H9 (cell line): Measurements from ENCODE around the gene AANAT. TPM values are rescaled to one million over a fixed set of nuclear protein-coding genes. Genes with fewer than 3 reads are reported as not detected.

Source experiments
- DNase-seq: peaks from one replicate; pipeline ENCODE4 v3.0.0-alpha.2; 2017
- H2AFZ ChIP-seq: one replicate; pipeline ENCODE4 v1.6.1; 2013; ENCODE audit warnings: mild to moderate bottlenecking, low read length, control low read depth, moderate library complexity
- H2AK5ac ChIP-seq: 2 replicates; pipeline ENCODE4 v1.6.1; 2013; ENCODE audit warnings: low read length, control low read depth, mixed read lengths; ENCODE audit not compliant: insufficient read length
- H2BK120ac ChIP-seq: one replicate; pipeline ENCODE4 v1.6.1; 2013; ENCODE audit warnings: low read depth, mild to moderate bottlenecking, low read length, control low read depth, inconsistent platforms; ENCODE audit not compliant: poor library complexity, severe bottlenecking
- H2BK12ac ChIP-seq: 2 replicates; pipeline ENCODE4 v1.6.1; 2013; ENCODE audit warnings: low read length, control low read depth, mixed read lengths, low read depth; ENCODE audit not compliant: insufficient read length
- H2BK15ac ChIP-seq: 2 replicates; pipeline ENCODE4 v1.6.1; 2013; ENCODE audit warnings: low read depth, low read length, control low read depth
- H2BK20ac ChIP-seq: one replicate; pipeline ENCODE4 v1.6.1; 2013; ENCODE audit warnings: low read depth, mild to moderate bottlenecking, low read length, control low read depth, inconsistent platforms; ENCODE audit not compliant: poor library complexity, severe bottlenecking
- H2BK5ac ChIP-seq: 2 replicates; pipeline ENCODE4 v1.6.1; 2013; ENCODE audit warnings: low read length, control low read depth, mixed read lengths; ENCODE audit not compliant: insufficient read length
- H3K14ac ChIP-seq: 2 replicates; pipeline ENCODE4 v1.6.1; 2013; ENCODE audit warnings: low read length, control low read depth; ENCODE audit not compliant: insufficient read depth
- H3K18ac ChIP-seq: 2 replicates; pipeline ENCODE4 v1.6.1; 2013; ENCODE audit warnings: low read depth, mild to moderate bottlenecking, mixed read lengths, low read length, control low read depth; ENCODE audit not compliant: insufficient read length
- H3K23ac ChIP-seq: 2 replicates; pipeline ENCODE4 v1.6.1; 2013; ENCODE audit warnings: low read length, control low read depth, mixed read lengths, low read depth; ENCODE audit not compliant: insufficient read length
- H3K23me2 ChIP-seq: 2 replicates; pipeline ENCODE4 v1.6.1; 2013; ENCODE audit warnings: low read depth, mild to moderate bottlenecking, mixed read lengths, low read length, control low read depth; ENCODE audit not compliant: insufficient read length, poor library complexity, severe bottlenecking
- H3K27ac ChIP-seq: 2 replicates; pipeline ENCODE4 v1.5.1; 2013; ENCODE audit warnings: low read length, control low read depth, mixed read lengths, low read depth; ENCODE audit not compliant: insufficient read length
- H3K27me3 ChIP-seq: 2 replicates; pipeline ENCODE4 v1.6.1; 2013; ENCODE audit warnings: low read length, control low read depth, inconsistent platforms; ENCODE audit not compliant: insufficient read depth
- H3K4ac ChIP-seq: 2 replicates; pipeline ENCODE4 v1.6.1; 2013; ENCODE audit warnings: low read depth, mild to moderate bottlenecking, control low read depth, inconsistent platforms, low read length, moderate library complexity
- H3K4me1 ChIP-seq: 2 replicates; pipeline ENCODE4 v1.6.1; 2013; ENCODE audit warnings: low read length, control low read depth, inconsistent platforms; ENCODE audit not compliant: insufficient read depth
- H3K4me2 ChIP-seq: 2 replicates; pipeline ENCODE4 v1.6.1; 2013; ENCODE audit warnings: low read length, control low read depth, mixed read lengths; ENCODE audit not compliant: insufficient read length, insufficient read depth
- H3K56ac ChIP-seq: 2 replicates; pipeline ENCODE4 v1.6.1; 2013; ENCODE audit warnings: low read depth, mild to moderate bottlenecking, mixed read lengths, low read length, control low read depth; ENCODE audit not compliant: insufficient read length
- H3K79me1 ChIP-seq: 2 replicates; pipeline ENCODE4 v1.6.1; 2013; ENCODE audit warnings: low read depth, mild to moderate bottlenecking, moderate library complexity, low read length, control low read depth, inconsistent platforms; ENCODE audit not compliant: insufficient read depth, poor library complexity, severe bottlenecking
- H3K79me2 ChIP-seq: 2 replicates; pipeline ENCODE4 v1.6.1; 2013; ENCODE audit warnings: low read length, control low read depth, inconsistent platforms; ENCODE audit not compliant: insufficient read depth
- H3K9ac ChIP-seq: 2 replicates; pipeline ENCODE4 v1.6.1; 2013; ENCODE audit warnings: low read length, control low read depth, mixed read lengths; ENCODE audit not compliant: insufficient read length; ENCODE audit errors: extremely low read depth
- H3K9me3 ChIP-seq: one replicate; pipeline ENCODE4 v1.6.1; 2013; ENCODE audit warnings: low read depth, low read length, inconsistent platforms; ENCODE audit not compliant: control insufficient read depth
- H3T11ph ChIP-seq: one replicate; pipeline ENCODE4 v1.6.1; 2013; ENCODE audit warnings: mild to moderate bottlenecking, low read length, control low read depth, inconsistent platforms
- H4K20me1 ChIP-seq: one replicate; pipeline ENCODE4 v1.6.1; 2013; ENCODE audit not compliant: control insufficient read depth, insufficient read length, insufficient read depth
- H4K5ac ChIP-seq: 2 replicates; pipeline ENCODE4 v1.6.1; 2013; ENCODE audit warnings: low read depth, mild to moderate bottlenecking, mixed read lengths, low read length, control low read depth; ENCODE audit not compliant: insufficient read length
- H4K8ac ChIP-seq: replicated peaks from 2 replicates; pipeline ENCODE4 v1.6.1; 2013; ENCODE audit warnings: low read length, control low read depth, mixed read lengths, low read depth; ENCODE audit not compliant: insufficient read length
- H4K91ac ChIP-seq: 2 replicates; pipeline ENCODE4 v1.6.1; 2013; ENCODE audit warnings: low read depth, mild to moderate bottlenecking, moderate library complexity, mixed read lengths, low read length, control low read depth; ENCODE audit not compliant: insufficient read length
- H3K27ac Mint-ChIP-seq, 3 experiments: 2 replicates in 2 of 3; 3 replicates in 1 of 3; pipeline ENCODE4 v1.8.0; 2020 to 2021; ENCODE audit warnings: mixed read lengths in 3 of 3, mild to moderate bottlenecking in 1 of 3, moderate library complexity in 1 of 3
- H3K27me3 Mint-ChIP-seq: 2 replicates; pipeline ENCODE4 v1.8.0; 2021; ENCODE audit warnings: low read depth, mild to moderate bottlenecking, moderate library complexity, mixed read lengths
- H3K36me3 Mint-ChIP-seq, 3 experiments: 2 replicates in 2 of 3; 3 replicates in 1 of 3; pipeline ENCODE4 v1.8.0; 2020 to 2021; ENCODE audit warnings: low read depth in 3 of 3, mixed read lengths in 3 of 3; ENCODE audit not compliant: insufficient read depth in 1 of 3
- H3K4me1 Mint-ChIP-seq, 2 experiments: 2 replicates each; pipeline ENCODE4 v1.8.0; 2020; ENCODE audit warnings: mixed read lengths in 2 of 2
- H3K4me3 Mint-ChIP-seq, 2 experiments: 2 replicates in 1 of 2; 3 replicates in 1 of 2; pipeline ENCODE4 v1.8.0; 2020 to 2021; ENCODE audit warnings: mild to moderate bottlenecking in 2 of 2, mixed read lengths in 2 of 2, moderate library complexity in 1 of 2
- H3K9me3 Mint-ChIP-seq, 2 experiments: 2 replicates in 1 of 2; 3 replicates in 1 of 2; pipeline ENCODE4 v1.8.0; 2020; ENCODE audit warnings: mild to moderate bottlenecking in 2 of 2, mixed read lengths in 2 of 2, moderate library complexity in 1 of 2
- CTCF ChIP-seq: fragments of 200-600 bp; sonication (generic); conservative IDR thresholded peaks from 3 replicates; pipeline ENCODE4 v1.8.0; 2021; ENCODE audit warnings: antibody characterized with exemption, mild to moderate bottlenecking
- WGBS: extraction: QIAGEN DNeasy Blood & Tissue Kit; methylation state at CpG from one replicate; pipeline ENCODE4 v1.1.7; 2013; ENCODE audit warnings: missing lambda C conversion rate, low lambda C conversion rate, mixed read lengths; ENCODE audit not compliant: insufficient read length; ENCODE audit errors: extremely low coverage; 5-methylcytosine and 5-hydroxymethylcytosine counted together
- total RNA-seq: library from RNA; stranded (reverse); gene quantifications from 2 replicates; pipeline ENCODE4 v1.2.1, GENCODE V29; 2021

Gene AANAT
- total RNA-seq, 1 experiment from 2014 or later = 0.55 TPM

- Histone ChIP-seq H3K14ac (no peak overlapping the region), H2BK20ac (no peak overlapping the region), H3K56ac (no peak overlapping the region), H3T11ph (no peak overlapping the region), H4K91ac (no peak overlapping the region), H2BK120ac (no peak overlapping the region), H2BK15ac (no peak overlapping the region), H2BK5ac (no peak overlapping the region), H3K79me2 (peaks cover 16% of the 10 kb centered on the region), H2AFZ (no peak overlapping the region), H3K9me3 (no peaks in the 10 kb centered on the region), H2BK12ac (no peak overlapping the region), H3K27me3 (no peaks in the 10 kb centered on the region), H3K79me1 (peaks cover 6% of the 10 kb centered on the region), H4K5ac (no peak overlapping the region), H3K4ac (no peak overlapping the region), H3K23me2 (no peaks in the 10 kb centered on the region), H3K23ac (no peak overlapping the region), H3K9ac (no peak overlapping the region), H3K18ac (no peak overlapping the region), H3K4me2 (no peak overlapping the region), H3K27ac (no peak overlapping the region), H4K8ac (no peak overlapping the region), H4K20me1 (no peaks in the 10 kb centered on the region), H2AK5ac (no peak overlapping the region), H3K4me1 (peaks cover 9% of the 10 kb centered on the region; the same call in 1 of the 2 replicates)
- Mint-ChIP-seq H3K27ac (peak overlapping the region in 1 of 3 experiments; percentile 69; a peak in 1 of 7 replicates), H3K9me3 (peaks cover 0 to 3% of the 10 kb centered on the region in 2 experiments; a peak in 1 of 5 replicates), H3K4me1 (peaks cover 25 to 28% of the 10 kb centered on the region in 2 experiments), H3K4me3 (no peak overlapping the region), H3K36me3 (peaks cover 6 to 19% (median 8%) of the 10 kb centered on the region in 3 experiments; a peak in 6 of 7 replicates), H3K27me3 (no peaks in the 10 kb centered on the region)
- WGBS = no CpG with 5 or more reads among the region's 3 CpGs
- TF ChIP-seq CTCF = no peak
- DNase-seq = no peak
These were observed 40.5 kb upstream of the AANAT start for GRCh38 chr17:76426853-76427252.
